GM19452 (cell line): ENCODE measurements around the gene ADAM19.

Experiments
- ATAC-seq: cut with Tn5 transposase; IDR thresholded peaks from one replicate; pipeline ENCODE4 v1.9.1; 2021; ENCODE audit not compliant: unreplicated experiment

Gene ADAM19, protein sequence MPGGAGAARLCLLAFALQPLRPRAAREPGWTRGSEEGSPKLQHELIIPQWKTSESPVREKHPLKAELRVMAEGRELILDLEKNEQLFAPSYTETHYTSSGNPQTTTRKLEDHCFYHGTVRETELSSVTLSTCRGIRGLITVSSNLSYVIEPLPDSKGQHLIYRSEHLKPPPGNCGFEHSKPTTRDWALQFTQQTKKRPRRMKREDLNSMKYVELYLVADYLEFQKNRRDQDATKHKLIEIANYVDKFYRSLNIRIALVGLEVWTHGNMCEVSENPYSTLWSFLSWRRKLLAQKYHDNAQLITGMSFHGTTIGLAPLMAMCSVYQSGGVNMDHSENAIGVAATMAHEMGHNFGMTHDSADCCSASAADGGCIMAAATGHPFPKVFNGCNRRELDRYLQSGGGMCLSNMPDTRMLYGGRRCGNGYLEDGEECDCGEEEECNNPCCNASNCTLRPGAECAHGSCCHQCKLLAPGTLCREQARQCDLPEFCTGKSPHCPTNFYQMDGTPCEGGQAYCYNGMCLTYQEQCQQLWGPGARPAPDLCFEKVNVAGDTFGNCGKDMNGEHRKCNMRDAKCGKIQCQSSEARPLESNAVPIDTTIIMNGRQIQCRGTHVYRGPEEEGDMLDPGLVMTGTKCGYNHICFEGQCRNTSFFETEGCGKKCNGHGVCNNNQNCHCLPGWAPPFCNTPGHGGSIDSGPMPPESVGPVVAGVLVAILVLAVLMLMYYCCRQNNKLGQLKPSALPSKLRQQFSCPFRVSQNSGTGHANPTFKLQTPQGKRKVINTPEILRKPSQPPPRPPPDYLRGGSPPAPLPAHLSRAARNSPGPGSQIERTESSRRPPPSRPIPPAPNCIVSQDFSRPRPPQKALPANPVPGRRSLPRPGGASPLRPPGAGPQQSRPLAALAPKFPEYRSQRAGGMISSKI

DNA sequence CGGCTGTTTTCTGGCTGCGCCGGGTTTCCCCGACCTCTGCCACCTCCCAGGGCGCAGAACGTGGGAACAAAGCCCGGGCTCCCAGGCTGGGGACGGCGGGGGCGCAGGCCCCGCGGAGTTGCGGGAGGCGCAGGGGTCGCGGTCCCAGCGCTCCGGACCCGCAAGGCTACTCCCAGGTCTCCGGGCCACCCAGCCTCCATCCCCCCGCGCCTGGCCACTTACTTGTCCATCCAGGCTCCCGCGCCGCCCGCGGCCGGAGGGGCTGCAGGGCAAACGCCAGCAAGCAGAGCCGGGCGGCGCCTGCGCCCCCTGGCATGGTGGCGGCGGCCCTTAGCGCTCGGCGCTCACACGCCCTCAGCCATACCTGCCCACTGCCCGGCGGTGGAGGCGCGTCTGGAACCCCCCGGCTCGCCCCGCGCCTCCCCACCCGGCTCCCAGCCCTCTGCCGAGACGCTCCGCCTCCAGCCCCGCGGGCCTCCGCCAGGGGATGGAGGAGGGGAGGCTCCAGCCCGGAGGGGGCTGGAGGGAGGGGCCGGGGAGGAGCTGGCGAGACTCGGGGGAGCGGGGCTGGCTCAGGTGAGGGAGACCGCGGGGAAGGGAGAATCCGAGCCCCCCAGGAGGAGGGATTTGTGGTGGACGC, at the start of gene ADAM19:
Gene ADAM19 (minus strand): TSS at position 395 of the 640 bp plus-strand sequence. CDS start 79 bp downstream, at position 316.
- no peak for ATAC-seq

DNA sequence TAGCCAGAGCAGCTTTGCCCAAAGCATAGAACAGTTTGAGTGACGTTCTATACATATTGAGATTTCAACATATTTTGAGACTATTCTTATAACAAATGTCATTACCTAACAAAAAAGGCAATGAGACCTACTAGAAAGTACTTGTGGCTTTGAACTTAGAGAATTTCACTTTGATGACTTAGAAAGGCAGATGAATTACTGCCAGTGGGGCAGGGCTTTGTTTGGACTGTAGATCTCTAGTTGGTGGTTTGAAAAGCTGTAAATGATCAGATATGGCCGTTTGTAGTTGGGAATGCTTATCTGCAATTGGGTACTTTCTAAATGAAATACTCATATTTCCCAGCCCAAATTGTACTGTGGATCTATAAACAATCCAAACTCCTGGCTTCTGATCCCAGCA, 48.6 kb upstream of the ADAM19 start:
- ATAC-seq = no peak

DNA sequence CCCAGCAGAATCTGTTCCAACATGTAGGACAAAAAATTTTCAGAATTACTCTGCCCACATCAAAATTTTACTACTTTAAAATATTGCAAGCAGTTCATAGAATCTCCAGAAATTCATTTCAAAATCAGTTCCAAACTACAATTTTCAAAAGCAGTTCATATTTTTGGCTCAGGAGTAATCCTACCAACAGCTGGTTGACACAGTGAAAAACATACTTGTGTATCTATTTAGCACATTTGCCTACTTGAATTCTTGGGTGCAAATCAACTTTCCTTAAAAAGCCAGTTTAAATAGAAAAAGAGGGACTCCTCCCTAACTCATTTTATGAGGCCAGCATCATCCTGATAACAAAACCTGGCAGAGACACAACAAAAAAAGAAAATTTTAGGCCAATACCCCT, 45.2 kb upstream of the ADAM19 start:
- ATAC-seq = no peak

DNA sequence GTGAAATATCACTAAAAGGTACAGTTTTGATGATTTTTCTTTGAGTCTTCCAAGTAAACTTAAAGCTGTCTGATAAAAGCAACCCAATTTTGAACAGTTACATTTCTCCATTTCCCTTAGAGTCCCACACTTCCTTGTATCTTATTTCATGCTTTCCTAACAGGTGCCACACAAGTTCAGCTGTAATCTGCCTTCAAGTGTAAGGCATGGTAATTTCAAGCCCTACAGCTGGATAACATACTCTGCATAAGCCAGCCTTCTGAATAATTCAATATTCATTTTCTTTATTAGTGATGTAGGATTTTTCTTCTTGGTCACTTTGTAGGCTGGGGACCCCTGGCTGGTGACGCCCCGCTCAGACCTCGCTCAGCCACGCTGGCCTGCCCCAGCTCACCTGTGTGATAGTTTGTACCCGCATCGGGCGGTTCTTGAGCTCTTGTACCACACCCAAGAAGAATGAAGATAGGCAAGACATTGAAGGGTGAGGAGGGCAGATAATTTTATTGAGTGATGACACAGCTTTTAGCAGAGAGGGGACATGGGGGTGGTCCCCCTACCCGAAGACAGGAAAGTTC, 42.7 kb upstream of the ADAM19 start:
- ATAC-seq = no peak

DNA sequence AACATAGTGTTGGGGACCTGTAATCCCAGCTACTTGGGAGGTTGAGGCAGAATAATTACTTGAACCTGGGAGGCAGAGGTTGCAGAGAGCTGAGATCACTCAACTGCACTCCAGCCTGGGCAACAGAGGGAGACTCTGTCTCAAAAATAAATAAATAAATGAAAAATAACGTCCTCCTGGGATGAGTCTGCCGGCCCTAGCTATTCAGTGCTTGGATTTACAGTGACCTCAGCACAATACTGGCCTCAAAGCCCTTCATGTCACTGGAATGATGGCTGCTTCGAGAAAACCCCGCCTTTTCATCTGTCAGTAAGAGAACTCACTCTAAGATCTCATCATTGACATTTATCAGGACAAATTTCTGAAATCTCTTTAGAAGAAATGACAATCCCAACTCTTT, 41.2 kb upstream of the ADAM19 start:
- no peak for ATAC-seq

DNA sequence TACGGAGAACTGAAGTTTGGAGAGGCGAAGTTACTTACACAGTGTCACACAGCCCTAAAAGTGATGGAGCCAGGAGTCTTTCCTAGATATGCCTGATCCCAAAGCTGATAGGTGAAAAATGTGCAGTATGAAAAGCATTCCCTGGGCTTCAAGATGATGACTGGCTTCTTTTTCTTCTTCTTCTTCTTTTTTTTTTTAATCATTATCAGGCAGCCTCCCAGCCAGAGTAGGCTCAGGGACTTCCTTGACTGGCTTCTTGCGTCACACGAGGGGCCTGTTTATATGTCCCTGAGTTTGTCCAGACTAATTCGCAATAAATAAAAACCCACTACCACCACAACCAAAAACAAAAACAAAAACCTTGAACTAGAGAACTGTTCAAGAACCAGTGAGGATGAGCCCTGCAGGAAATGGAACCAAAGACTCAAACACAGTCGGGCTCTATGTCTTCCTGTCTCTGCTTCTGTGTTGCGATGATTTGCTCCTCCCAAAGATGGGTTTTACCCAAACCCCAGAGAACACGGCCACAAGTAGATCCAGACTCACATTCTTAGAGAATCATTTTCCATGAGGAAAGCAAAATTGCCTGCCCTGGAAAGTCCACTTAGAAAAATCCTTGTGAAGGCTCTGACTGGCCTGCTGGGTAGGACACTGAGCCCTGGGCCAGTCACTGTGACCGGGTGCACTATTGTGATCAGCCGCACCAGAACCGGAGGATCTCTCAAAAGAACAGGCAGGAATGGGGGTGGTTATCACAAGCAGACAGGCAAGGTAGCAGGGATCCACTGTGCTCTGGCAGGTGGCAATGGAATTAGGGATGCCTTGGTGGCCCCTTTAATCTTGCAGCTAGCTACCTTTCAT, 38.0 kb upstream of the ADAM19 start:
- no peak for ATAC-seq

DNA sequence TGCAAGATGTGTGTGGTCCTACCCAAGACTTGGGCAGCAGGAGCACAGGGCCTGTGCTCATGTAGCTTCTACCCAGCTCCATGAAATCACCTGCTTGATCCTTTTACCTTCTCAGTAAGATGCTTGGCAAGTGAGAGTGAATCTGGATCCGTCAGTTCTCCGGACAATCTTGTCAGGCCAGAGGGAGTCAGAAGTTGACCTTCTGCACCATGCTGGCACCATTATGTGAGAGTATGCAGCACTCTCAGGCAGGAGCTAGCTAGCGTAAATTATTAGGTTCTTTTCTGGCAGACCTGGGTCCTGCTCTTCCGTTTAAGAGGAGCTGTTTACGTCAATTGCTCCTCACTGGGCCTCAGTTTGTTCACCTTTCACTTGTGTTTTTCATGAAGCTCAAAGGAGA, 37.0 kb upstream of the ADAM19 start:
- ATAC-seq = no peak

DNA sequence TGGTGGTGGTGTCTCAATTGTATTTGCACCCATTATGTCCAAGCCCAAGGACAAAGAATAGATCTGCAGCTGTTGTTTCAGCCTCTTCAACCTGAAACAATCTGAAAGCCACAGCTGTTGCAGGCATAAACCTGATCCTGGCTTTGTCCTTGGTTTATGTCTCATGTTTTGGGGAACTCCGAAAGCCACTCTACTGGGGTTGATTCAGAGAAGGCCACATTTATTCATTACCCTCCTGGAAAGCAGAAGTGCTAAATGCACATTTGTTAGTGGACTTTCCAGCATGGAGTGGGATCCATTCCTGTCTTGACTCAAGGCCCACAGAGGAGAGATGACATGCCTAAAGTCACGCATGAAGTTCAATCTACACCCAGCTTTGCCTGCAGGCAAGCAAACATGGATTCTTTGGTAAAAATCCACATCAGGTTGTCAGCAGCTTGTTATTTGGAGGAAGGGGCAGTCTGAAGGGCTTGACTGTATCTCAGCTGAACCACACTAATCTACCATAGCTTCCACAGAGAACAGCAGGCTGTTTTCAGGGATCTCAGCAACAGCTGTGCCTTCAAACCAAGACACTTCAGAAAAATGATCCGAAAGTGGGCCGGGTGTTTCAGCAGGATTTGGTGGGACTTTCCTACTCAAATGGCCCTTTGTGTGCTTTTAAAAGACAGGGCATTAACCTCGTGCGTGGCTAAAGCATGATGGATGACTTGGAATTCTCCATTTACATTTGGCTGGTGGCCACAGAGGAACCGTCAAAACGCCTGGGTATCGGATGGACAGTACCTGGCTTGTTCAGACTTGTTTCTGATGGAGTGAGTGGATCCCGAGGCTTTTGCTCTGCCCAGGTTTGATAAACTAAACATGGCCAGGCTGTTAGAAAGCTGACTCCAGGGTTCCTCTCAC, 36.2 kb upstream of the ADAM19 start:
- peak; percentile 42 for ATAC-seq

DNA sequence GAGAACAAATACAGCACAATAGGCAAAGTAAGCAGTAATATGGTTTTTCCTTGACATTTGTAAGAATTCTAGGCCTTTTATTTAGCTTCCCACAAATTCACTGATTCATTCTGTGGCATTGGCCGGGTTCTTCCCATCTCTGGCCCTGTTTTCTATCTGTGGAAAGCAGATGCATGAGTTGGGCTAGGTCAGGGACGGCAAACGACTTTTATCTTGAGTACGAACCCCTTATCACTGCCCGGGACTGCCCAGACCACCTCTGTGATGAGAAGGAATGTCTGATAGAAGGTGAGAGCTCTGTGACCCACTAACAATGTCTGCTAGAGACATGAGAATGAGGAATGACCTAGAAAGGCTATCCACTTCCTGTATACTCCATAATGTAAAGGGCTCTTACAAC, 35.4 kb upstream of the ADAM19 start:
- ATAC-seq = no peak

DNA sequence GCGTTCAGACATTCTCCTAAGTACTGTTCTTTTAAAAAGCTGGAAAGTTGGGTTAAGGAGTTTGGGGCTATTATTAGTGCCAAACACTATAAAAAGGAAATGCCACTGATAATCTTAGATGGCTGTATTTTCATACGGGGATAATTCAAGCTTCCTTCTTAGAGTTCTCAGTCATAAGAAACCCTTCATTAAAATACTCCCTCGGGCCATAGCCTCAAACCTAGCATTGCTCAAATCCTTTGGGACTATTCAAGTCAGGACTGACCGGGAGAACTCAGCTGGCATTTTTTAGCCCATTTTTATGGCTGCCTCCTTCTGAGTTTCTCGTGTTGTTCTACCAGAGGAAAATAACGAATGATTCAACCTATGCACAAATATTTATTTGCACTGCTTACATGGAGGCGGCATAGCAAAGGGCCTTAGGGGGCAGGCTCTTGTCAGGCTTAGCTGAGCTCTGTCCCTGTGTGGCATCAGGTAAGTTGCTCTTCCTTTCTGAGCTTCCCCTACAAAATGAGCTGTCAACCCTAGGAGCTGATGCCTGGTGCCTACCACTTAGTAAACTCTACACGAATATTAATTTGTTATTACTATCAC, 33.5 kb upstream of the ADAM19 start:
- ATAC-seq = no peak

DNA sequence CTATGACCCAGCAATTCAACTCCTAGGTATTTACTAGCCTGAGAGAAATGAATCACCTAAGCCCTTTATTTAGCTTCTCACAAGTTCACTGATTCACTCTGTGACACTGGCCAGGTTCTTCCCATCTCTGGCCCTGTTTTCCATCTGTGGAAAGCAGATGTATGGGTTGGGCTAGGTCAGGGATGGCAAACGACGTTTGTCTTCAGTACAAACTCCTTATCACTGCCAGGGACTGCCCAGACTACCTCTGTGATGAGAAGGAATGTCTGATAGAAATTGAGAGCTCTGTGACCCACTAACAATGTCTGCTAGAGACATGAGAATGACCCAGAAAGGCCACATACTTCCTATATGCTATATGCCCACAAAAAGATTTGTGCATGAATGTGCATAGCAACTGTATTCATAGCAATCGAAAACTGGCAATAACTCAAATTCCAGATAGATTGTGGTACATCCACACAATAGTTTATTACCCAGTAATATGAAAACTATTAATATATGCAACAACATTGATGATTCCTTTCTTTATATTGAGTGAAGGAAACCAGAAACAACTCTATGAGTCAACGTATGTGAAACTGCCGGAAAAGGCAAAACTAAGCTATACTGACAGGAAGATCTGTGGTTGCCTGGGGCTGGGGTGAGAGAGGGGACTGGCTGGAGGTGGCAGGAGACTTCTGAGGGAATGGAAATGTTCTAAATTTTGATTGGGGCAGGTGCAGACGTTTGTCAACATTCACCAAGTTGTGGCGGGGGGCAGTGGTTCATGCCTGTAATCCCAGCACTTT, 32.0 kb upstream of the ADAM19 start:
- peak; percentile 56 for ATAC-seq

DNA sequence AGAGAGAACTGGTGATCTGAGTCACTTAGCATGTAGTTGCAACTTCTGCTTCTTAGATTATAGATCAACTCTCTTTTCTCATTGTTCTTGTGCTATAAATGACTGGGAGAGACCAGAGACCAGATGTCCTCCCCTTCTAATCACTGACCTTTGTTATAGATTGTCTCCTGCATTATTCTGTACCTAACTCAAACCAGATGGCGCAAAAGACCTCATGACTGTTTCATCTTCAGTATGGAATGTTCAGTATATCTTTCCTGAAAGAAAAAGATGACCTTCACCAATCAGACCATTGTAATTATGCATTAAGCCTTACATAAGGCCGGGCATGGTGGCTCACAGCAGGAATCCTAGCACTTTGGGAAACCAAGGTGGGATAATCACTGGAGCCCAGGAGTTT, 30.5 kb upstream of the ADAM19 start:
- no peak for ATAC-seq

DNA sequence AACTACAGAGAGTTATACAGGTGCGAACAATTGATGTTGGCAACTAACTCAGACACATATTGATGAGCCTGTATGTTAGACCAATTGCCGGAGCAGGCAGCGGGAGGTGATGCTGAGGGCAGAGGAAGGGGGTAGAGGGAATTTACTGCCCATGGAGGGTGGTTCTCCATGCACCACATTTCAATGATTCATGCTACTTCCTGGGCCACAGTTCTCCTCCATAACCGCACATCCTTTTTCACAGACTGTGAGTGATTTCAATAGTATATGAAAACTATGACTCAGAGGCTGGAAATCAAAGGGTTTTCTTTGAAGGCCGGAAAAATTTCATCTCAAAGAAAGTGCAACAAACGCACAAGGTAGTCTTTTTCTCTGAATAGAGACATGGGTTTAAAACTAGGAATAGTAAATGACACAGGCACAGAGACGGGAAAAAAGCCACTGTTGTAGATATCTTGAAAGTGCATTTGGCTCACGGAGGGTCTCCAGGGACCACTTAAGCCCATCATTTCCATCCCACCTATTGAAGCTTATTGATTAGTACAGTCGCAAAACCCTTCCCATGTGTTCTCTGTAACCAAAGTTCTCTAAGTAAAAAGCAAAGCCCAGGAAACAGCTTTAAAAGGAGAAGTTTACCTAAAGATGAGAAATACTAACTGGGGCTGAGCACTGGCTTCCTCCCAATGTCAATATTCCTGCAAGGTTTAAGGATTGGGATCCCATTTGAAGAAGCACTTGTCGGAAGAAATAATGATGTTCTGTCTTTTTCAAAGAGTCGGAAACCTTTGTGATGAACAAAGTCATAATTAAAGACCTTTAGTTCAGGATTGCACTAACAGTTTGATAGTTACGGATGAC, 28.0 kb upstream of the ADAM19 start:
- ATAC-seq = peak; percentile 41

DNA sequence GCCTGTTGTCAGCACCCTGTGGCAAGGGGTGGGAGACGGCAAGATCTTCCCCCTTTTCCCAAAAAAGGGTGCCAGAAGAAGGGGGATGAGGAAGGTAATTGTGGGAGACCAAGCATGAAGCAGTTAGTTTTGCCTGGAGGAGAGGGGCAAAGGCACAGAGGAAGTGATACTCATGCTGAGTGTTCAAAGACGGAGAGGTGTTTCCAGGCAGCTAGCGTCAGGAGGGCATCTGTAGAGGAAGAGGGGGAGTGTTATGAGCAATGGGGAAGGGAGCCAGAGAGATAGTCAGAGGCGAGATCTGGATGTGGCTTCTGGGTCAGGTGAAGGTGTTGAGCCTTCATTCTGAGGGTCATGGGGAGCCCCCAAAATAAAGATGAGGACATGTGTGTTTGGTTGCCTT, 26.9 kb upstream of the ADAM19 start:
- peak; percentile 51 for ATAC-seq

DNA sequence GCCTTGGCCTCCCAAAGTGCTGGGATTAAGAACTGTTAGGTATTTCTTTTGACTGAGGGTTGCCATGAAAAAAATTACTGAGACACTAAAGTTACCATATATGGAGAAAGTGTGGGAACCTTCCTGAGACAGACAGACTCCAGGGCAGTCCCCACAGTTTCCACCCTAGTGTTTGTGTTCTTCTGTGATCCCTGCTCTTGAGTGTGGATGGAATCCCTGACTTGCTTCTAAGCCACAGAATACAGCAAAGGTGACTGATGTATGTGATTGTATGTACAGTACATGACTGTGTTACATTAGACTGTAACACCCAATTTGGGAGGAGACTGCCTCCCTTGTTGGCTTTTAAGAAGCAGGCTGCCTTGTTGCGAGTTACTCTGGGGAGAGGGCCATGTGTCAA, 24.7 kb upstream of the ADAM19 start:
- no peak for ATAC-seq

DNA sequence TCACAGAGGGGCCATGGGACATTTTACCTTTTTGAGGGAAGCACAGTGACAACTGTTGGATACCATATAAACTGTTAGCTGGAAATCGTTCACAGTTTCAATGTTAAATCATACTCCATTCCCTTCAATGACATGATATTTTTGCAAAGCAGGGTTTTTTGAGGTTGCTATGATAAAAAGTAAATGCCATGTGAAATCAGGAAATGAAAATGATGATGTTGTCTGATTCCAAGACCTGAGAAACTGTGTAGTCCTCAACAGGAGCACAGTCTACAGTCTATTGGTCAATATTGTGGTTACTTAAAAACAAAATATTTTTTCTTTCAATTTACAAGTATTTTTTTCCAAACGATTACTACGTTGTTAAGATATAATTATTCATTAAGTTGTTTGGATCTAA, 24.0 kb upstream of the ADAM19 start:
- no peak for ATAC-seq

DNA sequence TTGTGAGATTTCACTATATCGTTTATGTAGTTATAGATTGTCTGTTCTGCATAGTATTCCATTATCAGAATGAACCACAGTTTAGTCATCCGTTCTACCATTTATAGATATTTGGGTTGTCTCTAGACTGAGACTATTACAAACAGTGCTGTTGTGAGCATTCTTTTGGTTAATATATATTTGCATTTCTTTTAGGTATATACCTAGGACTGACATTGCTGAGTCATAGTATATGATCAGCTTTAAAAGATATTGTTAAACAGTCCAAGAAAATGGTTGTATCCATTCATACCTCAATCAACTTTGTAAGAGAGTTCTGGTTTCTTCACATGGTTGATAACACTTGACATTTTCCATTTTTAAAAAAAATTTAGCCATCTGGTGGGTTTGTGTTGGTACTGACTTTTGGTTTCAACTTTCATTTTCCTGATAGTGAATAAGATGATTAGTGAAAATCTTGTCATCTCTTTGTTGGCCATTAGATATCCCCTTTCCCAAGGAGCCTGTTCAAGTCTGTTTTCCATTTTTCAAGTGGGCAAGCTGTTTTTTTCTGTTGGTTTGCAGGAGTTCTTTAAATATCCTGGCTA, 22.9 kb upstream of the ADAM19 start:
- no peak for ATAC-seq
